ENCODE results near the gene CFAP92. TPM values are rescaled to one million over a fixed set of nuclear protein-coding genes. Genes with fewer than 3 reads are reported as not detected.
A peak's percentile ranks its signal among the peaks of the same experiment; 100 is the strongest.

Gene CFAP92
- total RNA-seq, 1 donor, result not detected

DNA sequence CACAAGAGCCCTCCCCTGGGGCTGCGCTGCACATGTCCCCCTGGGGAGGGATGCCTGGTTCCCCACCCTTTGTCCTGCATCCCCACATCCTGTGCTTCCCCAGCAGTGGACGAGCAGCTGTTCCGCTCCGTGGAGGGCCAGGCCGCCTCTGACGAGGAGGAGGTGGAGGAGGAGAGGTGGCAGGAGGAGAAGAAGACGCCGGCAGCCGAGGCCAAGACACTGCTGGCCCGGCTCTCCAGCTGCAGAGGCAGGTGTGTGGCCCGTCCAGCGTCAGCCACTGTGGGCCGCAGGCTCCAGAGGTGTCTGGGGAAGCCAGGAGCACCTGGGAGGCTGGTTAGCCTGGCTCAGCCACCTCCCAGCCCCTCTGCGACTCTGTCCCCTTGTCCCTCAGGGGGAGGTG lies 38.8 kb upstream of the CFAP92 start:
- TF ChIP-seq, protein P1, sequence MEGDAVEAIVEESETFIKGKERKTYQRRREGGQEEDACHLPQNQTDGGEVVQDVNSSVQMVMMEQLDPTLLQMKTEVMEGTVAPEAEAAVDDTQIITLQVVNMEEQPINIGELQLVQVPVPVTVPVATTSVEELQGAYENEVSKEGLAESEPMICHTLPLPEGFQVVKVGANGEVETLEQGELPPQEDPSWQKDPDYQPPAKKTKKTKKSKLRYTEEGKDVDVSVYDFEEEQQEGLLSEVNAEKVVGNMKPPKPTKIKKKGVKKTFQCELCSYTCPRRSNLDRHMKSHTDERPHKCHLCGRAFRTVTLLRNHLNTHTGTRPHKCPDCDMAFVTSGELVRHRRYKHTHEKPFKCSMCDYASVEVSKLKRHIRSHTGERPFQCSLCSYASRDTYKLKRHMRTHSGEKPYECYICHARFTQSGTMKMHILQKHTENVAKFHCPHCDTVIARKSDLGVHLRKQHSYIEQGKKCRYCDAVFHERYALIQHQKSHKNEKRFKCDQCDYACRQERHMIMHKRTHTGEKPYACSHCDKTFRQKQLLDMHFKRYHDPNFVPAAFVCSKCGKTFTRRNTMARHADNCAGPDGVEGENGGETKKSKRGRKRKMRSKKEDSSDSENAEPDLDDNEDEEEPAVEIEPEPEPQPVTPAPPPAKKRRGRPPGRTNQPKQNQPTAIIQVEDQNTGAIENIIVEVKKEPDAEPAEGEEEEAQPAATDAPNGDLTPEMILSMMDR (IDR thresholded peaks at IDR 0.05; ENCODE audit: insufficient read depth, low read depth, low read length), result no peak
- DNase-seq (ENCODE audit: low read depth), result no peak
- no peak overlapping the region for H3K4me3 ChIP-seq (ENCODE audit: low read depth, low read length)

DNA sequence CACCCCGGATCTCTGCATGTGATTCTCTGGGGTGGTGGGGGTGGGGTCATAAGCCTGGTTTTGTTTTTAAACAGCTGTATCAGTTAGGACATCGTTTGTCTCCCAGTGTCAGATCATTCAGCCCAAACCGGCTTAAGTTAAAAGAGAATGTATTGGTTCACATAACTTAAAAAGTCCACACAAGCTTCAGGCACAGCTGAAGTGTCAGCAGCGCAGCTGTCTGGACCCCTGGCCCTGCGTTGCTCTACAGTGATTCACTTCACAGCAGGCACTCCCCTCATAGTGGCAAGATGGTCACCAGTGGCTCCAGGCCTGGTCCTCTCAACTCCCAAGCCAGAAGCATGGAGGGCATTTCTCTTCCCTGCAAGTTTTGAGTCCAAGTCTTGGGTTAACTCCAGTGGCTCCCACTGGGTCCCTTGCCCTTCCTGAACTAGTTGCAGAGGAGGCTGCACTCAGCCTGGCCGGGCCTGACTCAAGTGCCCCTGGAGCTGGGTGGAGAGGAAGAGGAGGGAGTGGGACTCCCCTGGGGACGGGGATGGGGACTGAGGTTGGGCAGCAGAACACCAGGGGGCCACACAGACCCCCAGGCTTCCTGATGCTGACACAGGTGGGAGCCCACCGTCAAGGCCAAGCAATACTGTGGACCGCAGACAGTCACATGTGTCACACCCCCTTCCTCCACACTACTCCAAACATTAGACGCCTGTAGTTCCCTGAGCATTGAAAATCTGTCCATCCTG lies 37.8 kb upstream of the CFAP92 start:
- TF ChIP-seq, protein P1 (IDR thresholded peaks at IDR 0.05; ENCODE audit: insufficient read depth, low read depth, low read length), result no peak
- no peak overlapping the region for H3K4me3 ChIP-seq (ENCODE audit: low read depth, low read length)
- DNase-seq (ENCODE audit: low read depth), result no peak

DNA sequence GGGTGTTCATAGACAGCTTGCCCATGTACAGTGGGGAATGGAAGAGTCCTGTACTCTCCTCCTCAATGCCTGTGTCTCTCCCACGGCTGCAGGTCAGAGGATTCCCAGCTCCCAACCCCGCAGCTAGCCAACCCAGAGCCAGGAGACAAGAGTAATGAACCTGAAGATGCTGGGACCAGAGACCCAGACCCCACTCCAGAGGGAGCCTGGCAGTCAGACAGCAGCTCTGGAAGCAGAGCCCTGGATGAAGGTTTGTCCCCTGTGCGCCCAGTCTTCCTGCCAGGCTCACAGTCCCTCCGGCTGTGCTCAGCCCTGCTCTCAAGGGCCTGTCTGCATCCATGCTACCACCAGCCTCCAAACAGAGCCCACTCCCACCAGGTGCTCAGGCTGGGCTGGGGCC lies 36.7 kb upstream of the CFAP92 start:
- DNase-seq (ENCODE audit: low read depth), result no peak
- H3K4me3 ChIP-seq (ENCODE audit: low read depth, low read length), result no peak overlapping the region
- TF ChIP-seq, protein P1 (IDR thresholded peaks at IDR 0.05; ENCODE audit: insufficient read depth, low read depth, low read length), result no peak

DNA sequence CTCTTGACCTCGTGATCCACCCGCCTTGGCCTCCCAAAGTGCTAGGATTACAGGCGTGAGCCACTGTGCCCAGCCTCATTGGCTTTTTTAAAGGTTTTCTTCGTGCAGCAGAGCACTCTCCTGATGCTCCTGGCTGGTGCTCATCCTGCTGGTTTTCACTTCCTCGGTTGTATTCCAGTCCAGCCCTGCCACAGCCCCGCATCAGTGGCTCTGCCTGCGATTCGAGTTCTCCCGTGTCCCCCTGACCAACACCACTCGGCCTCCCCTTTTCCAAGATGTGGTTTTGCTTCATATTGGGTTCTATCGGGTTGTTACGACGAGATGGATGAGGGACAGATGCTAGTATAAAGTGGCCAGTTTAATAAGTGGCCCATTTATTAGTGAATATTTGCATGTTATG lies 35.0 kb upstream of the CFAP92 start:
- TF ChIP-seq, protein P1 (IDR thresholded peaks at IDR 0.05; ENCODE audit: insufficient read depth, low read depth, low read length), result no peak
- H3K4me3 ChIP-seq (ENCODE audit: low read depth, low read length), result no peak overlapping the region
- no peak for DNase-seq (ENCODE audit: low read depth)

DNA sequence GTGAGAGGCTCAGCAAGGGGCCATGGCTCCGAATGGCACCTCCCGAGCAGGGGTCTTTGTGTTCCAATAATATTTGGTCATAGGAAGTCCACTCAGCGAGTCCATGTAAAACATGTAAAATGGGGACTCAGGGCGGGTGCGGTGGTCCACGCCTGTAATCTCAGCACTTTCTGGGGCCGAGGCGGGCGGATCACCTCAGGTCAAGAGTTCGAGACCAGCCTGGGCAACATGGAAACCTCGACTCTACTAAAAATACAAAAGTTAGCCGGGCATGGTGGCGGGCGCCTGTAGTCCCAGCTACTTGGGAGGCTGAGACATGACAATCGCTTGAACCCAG lies 33.6 kb upstream of the CFAP92 start:
- DNase-seq (ENCODE audit: low read depth), result no peak
- peak overlapping the region; percentile 45 for H3K4me3 ChIP-seq (ENCODE audit: low read depth, low read length)
- TF ChIP-seq, protein P1 (IDR thresholded peaks at IDR 0.05; ENCODE audit: insufficient read depth, low read depth, low read length), result no peak

DNA sequence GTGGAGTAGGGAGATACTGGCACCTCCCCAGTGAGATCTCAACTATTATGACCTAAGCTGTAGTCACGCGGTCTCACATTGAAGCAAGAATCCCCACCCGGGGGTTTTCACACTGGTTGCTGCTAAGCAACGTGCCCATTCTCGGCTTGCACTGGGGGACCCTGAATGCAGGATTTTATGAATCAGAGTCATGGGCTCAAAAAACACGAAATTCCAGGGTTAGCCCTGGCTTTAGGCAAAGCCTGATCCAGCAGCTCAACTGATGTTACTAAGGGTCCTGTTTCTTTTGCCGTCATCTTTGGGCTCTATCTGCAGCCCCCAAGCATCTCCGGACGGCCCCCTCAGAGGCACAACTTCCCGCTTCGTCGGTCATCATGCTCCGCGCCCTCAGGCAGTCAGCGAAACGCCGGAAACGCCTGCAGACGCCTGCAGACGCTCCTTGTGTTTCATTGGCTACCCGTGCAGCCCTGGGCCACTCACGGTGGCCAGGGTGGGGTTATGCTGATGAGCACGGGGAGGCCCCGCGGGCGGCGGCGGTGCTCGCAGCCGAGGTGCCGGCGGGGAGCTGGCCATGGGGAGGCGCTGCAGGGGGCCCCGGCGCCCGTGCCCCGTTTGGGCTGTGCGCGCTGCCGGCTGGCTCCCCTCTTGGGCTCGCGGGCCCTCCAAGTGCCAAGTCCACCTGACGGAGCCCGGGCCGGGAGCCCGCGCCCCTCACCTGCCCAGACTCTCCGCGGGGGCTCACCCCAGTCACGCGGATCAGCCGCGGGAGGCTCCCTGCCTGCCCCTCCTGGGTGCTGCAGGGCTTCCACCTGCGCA lies 33.1 kb upstream of the CFAP92 start:
- TF ChIP-seq, protein P1 (IDR thresholded peaks at IDR 0.05; ENCODE audit: insufficient read depth, low read depth, low read length), result peak; percentile 20
- peak overlapping the region; percentile 45 for H3K4me3 ChIP-seq (ENCODE audit: low read depth, low read length)
- peak; percentile 82 for DNase-seq (ENCODE audit: low read depth)
